HCT116 (cell line): ENCODE data around the gene TIE1. TPM values are rescaled to one million over a fixed set of nuclear protein-coding genes. Genes with fewer than 3 reads are reported as not detected.

Experiments used
- ATAC-seq: fragments of 200-7000 bp; cut with Tn5 transposase; 2 replicates; pipeline ENCODE4 v1.9.1; 2020; ENCODE audit warnings: mild to moderate bottlenecking, moderate library complexity
- BruUV-seq: library from RNA; stranded (reverse); fragments of 400-500 nt; replicated peaks from 2 replicates; lab custom pipeline; 2021; lab: Mats Ljungman, UMichigan
- CTCF ChIA-PET: fragments of 300-600 bp; sonication (Branson Sonifier 250); formaldehyde crosslinking; loops from one replicate; lab custom pipeline; 2021; ENCODE audit warnings: antibody characterized with exemption; lab: Charles Lee
- POLR2A ChIA-PET: fragments of 300-600, 350-600 bp; sonication (Branson Sonifier 250); formaldehyde crosslinking; loops from one replicate; lab custom pipeline; 2021; ENCODE audit warnings: antibody characterized with exemption; lab: Charles Lee
- RAD21 ChIA-PET, 2 experiments: fragments of 300-600 bp; sonication (Branson Sonifier 250); formaldehyde crosslinking; loops; one replicate each; lab custom pipeline; 2023; ENCODE audit warnings: low total read pairs in 2 of 2; ENCODE audit not compliant: uncharacterized antibody in 2 of 2, unreplicated experiment in 2 of 2, low non-redundant PET in 1 of 2; lab: Charles Lee
- DNase-seq: peaks from one replicate; pipeline ENCODE4 v3.0.0-alpha.2; 2010; ENCODE audit warnings: low read depth, low spot score
- H2AFZ ChIP-seq: fragments of 200-600 bp; shearing (Covaris generic), sonication (generic); 2 replicates; pipeline ENCODE4 v1.6.1; 2017; ENCODE audit warnings: low read depth, mixed run types, mixed read lengths, antibody characterized with exemption, low read length; ENCODE audit not compliant: poor library complexity, severe bottlenecking
- H3K27ac ChIP-seq: 2 replicates; pipeline ENCODE4 v1.5.1; 2012; ENCODE audit warnings: low read depth, low read length
- H3K27me3 ChIP-seq: fragments of 200-600 bp; sonication (generic); 2 replicates; pipeline ENCODE4 v1.6.1; 2016; ENCODE audit warnings: mixed run types, low read length, mixed read lengths; ENCODE audit not compliant: insufficient read depth
- H3K36me3 ChIP-seq, 2 experiments: fragments of 200-500 bp in 1 of 2; fragments of 200-600 bp in 1 of 2; sonication (Bioruptor generic) in 1 of 2; sonication (generic) in 1 of 2; 2 replicates each; pipeline versions ENCODE4 v1.5.1 to v1.6.1; 2014 to 2016; ENCODE audit warnings: low read length in 2 of 2, inconsistent platforms in 1 of 2, mixed read lengths in 1 of 2, mixed run types in 1 of 2; ENCODE audit not compliant: insufficient read depth in 2 of 2, control insufficient read depth in 1 of 2
- H3K4me1 ChIP-seq, 2 experiments: fragments of 200-600 bp in 1 of 2; sonication (generic) in 1 of 2; 2 replicates each; pipeline versions ENCODE4 v1.5.1 to v1.6.1; 2012 to 2017; ENCODE audit warnings: low read length in 2 of 2, inconsistent platforms in 1 of 2, mild to moderate bottlenecking in 1 of 2, mixed read lengths in 1 of 2, mixed run types in 1 of 2, moderate library complexity in 1 of 2; ENCODE audit not compliant: insufficient read depth in 2 of 2, control insufficient read depth in 1 of 2
- H3K4me2 ChIP-seq: fragments of 200-600 bp; sonication (generic); 2 replicates; pipeline ENCODE4 v1.6.1; 2017; ENCODE audit warnings: mixed run types, low read length, mixed read lengths
- H3K4me3 ChIP-seq, 2 experiments: fragments of 200-600 bp in 1 of 2; sonication (generic) in 1 of 2; replicated peaks in 1 of 2; 2 replicates each; pipeline ENCODE4 v1.5.1; 2011 to 2016; ENCODE audit warnings: low read length in 2 of 2, control low read depth in 1 of 2, low read depth in 1 of 2, mild to moderate bottlenecking in 1 of 2, mixed read lengths in 1 of 2, mixed run types in 1 of 2
- H3K79me2 ChIP-seq: fragments of 200-600 bp; sonication (generic); 2 replicates; pipeline ENCODE4 v1.6.1; 2017; ENCODE audit warnings: mild to moderate bottlenecking, mixed run types, low read length, moderate library complexity, mixed read lengths; ENCODE audit not compliant: insufficient read depth
- H3K9ac ChIP-seq: fragments of 200-600 bp; sonication (generic); 2 replicates; pipeline ENCODE4 v1.6.1; 2016; ENCODE audit warnings: low read length, mixed read lengths
- H3K9me2 ChIP-seq: fragments of 200-600 bp; sonication (generic), shearing (Covaris generic); 2 replicates; pipeline ENCODE4 v1.6.1; 2017; ENCODE audit warnings: mixed run types, mild to moderate bottlenecking, moderate library complexity; ENCODE audit not compliant: insufficient read depth
- H3K9me3 ChIP-seq, 2 experiments: fragments of 200-500 bp in 1 of 2; fragments of 200-600 bp in 1 of 2; sonication (Bioruptor generic) in 1 of 2; sonication (generic) in 1 of 2; 2 replicates each; pipeline ENCODE4 v1.6.1; 2014 to 2017; ENCODE audit warnings: low read length in 2 of 2, mixed read lengths in 2 of 2, inconsistent platforms in 1 of 2, low read depth in 1 of 2, mild to moderate bottlenecking in 1 of 2, mixed run types in 1 of 2, moderate library complexity in 1 of 2; ENCODE audit not compliant: control insufficient read depth in 1 of 2, insufficient read depth in 1 of 2
- H4K20me1 ChIP-seq: fragments of 200-600 bp; sonication (generic), shearing (Covaris generic); 2 replicates; pipeline ENCODE4 v1.6.1; 2017; ENCODE audit warnings: mixed run types, mild to moderate bottlenecking, moderate library complexity; ENCODE audit not compliant: insufficient read depth
- ATF3 ChIP-seq: IDR thresholded peaks from 2 replicates; pipeline ENCODE4 v1.6.1; 2012
- CBX3 ChIP-seq: IDR thresholded peaks from 2 replicates; pipeline ENCODE4 v1.6.1; 2012; ENCODE audit warnings: low read depth
- ELF1 ChIP-seq: IDR thresholded peaks from 2 replicates; pipeline ENCODE4 v1.6.1; 2012; ENCODE audit warnings: low read depth, borderline replicate concordance
- POLR2A ChIP-seq: IDR thresholded peaks from 2 replicates; pipeline ENCODE4 v1.7.0; 2011; ENCODE audit warnings: borderline replicate concordance; ENCODE audit not compliant: insufficient read depth, insufficient read length; ENCODE audit errors: extremely low read depth
- POLR2AphosphoS5 ChIP-seq: IDR thresholded peaks from 2 replicates; pipeline ENCODE4 v1.6.1; 2011; ENCODE audit warnings: mild to moderate bottlenecking, low read depth, low read length, moderate library complexity
- SIN3A ChIP-seq: IDR thresholded peaks from 2 replicates; pipeline ENCODE4 v1.6.1; 2012; ENCODE audit warnings: low read depth
- ZBTB33 ChIP-seq: IDR thresholded peaks from 2 replicates; pipeline ENCODE4 v1.6.1; 2011; ENCODE audit warnings: mild to moderate bottlenecking, low read length, moderate library complexity; ENCODE audit not compliant: insufficient replicate concordance; ENCODE audit errors: extremely low read depth
- ZNF274 ChIP-seq: fragments of 200-500 bp; sonication (Bioruptor generic); IDR thresholded peaks from 2 replicates; pipeline ENCODE4 v1.6.1; 2014; ENCODE audit warnings: mild to moderate bottlenecking, low read depth, low read length, inconsistent platforms
- intact Hi-C: fragments of 100-400 bp; cut with micrococcal nuclease; formaldehyde crosslinking; loops from 2 replicates; pipeline ENCODE4 v1.10.0; 2022
- total RNA-seq: library from RNA; stranded (reverse); gene quantifications from one replicate; pipeline ENCODE4 v1.2.1, GENCODE V29; 2021; ENCODE audit not compliant: unreplicated experiment

TIE1 gene
- total RNA-seq, 1 experiment from 2014 or later, result not detected

- H3K27ac ChIP-seq, result no peak overlapping the region
- H3K9me2 ChIP-seq, result no peaks in the 10 kb centered on the region
- no peak for DNase-seq
- ChIA-PET RAD21 (no interaction called here), CTCF (no interaction called here), POLR2A (no interaction called here)
- no peaks in the 10 kb centered on the region for H3K36me3 ChIP-seq
- H3K4me3 ChIP-seq, result no peak overlapping the region
- H3K4me1 ChIP-seq, result peaks cover 0 to 7% of the 10 kb centered on the region in 2 experiments; a peak in 1 of 4 replicates
- no peak overlapping the region for H3K9ac ChIP-seq
- TF ChIP-seq CBX3 (no peak), POLR2A (no peak), ZNF274 (no peak), ATF3 (no peak), SIN3A (no peak), POLR2AphosphoS5 (no peak), ZBTB33 (no peak), ELF1 (no peak)
- H4K20me1 ChIP-seq, result no peaks in the 10 kb centered on the region
- no peak overlapping the region for H3K4me2 ChIP-seq
- intact Hi-C loops, result no loop called here
- no peaks in the 10 kb centered on the region for H3K79me2 ChIP-seq
- ATAC-seq, result no peak
- H3K9me3 ChIP-seq, result no peaks in the 10 kb centered on the region
- BruUV-seq, result no TSS peak
- no peaks in the 10 kb centered on the region for H3K27me3 ChIP-seq
- no peak overlapping the region for H2AFZ ChIP-seq
Observed at GRCh38 chr1:43302721-43303470, 2.1 kb downstream of the TIE1 start.
